HG03196 (cell line): Measurements from ENCODE around the gene HEXD.
"Not testable (repeated sequence)": the region's sequence is repeated elsewhere in the genome, so short reads cannot be mapped to it uniquely, and the experiment has no call there.

Source experiments
- ATAC-seq: cut with Tn5 transposase; IDR thresholded peaks from one replicate; pipeline ENCODE4 v1.9.1; 2021; ENCODE audit not compliant: unreplicated experiment

HEXD gene

DNA sequence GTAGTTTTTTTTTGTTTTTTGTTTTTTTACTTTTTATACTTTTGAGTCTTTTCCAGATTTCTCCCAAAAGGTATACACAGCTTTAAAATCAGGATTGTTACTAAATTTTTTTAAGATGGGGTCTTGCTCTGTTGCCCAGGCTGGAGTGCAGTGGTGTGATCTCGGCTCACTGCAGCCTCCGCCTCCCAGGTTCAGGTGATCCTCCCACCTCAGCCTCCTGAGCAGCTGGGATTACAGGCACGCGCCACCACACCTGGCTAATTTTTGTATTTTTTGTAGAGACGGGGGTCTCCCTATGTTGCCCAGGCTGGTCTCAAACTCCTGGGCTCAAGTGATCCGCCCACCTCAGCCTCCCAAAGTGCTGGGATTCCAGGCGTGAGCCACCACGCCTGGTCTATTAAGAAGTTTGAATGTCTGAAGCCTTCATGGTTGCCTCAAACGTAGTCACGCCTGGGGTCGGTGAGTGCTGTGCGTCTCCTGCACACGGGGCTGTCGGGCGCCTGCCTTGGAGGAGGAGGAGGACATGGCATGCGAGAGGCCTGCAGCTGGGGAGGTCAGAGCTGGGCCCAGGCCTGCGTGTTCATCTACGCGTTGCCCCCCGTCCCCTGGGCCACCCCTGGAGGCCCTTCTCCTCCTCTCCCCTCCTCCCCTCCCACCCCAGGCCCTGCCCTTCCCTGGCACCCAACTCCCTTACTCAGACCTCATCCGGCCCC lies 35.8 kb upstream of the HEXD start:
- not testable (repeated sequence) for ATAC-seq

DNA sequence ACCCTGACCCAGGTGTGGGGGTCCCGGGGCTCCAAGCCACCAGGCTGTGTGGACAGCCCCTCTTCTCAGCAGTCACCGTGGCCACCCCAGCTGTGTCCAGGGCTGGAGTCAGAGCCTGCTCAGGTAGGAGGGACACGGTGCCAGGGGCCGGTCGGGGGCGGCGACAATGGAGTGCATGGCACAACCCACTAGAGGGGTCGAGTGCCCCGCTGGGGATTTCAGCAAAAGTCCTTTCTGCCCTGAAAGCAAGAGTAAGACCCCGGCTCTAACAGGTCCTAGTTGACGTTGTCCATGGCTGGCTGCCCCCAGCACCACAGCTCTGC lies 35.3 kb upstream of the HEXD start:
- no peak for ATAC-seq

DNA sequence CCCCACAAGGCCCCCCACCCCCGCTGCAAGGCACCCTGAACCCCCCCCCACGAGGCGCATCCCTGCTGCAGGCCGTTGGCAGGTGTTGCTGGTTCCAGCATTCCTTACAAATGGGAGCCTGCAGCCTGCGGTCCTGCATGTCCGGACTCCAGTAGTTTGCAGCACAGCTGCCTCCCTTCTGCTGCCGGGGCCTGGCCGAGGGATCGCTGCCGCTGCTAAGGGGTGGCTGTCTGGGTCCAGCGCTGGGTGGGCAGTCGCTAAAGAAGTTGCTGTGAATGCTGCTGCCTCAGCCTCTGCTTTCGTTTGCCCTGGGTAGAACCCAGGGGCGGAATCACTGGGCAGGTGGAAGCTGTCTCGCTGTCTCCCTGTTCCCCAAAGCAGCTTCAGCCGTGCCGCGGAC lies 34.7 kb upstream of the HEXD start:
- ATAC-seq: no peak

DNA sequence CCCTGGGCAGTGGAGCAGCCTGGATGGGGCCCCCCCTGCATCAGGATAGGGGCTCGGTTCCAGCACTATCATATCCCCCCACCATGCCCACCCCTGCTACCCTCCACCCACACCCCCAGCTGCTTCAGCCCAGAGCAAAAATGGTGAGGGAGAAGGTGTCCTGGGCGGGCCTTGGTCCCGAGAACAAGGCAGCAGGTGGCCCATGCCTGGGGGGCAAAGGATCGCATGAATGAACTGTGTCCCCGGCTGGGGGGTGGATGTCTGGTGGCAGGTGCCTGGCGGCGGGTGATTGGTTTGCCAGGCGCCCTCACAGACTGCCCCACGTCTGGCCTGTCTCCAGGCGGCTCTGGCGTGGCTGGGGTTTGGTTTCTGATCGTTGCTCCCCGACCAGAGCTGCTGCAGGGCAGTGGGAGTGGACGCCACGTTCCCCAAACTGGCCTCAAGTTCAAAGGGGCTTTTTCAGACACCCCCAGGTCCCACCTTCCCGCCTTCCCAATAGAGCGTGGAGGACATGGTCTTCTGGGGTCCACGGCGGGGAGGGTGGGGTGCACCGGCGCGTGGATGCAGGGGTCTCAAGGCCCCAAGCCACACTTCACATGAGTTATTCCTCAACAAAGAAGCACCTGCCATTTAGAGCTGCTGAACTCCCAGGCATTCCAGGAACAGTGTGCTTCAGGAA lies 34.0 kb upstream of the HEXD start:
- no peak for ATAC-seq

DNA sequence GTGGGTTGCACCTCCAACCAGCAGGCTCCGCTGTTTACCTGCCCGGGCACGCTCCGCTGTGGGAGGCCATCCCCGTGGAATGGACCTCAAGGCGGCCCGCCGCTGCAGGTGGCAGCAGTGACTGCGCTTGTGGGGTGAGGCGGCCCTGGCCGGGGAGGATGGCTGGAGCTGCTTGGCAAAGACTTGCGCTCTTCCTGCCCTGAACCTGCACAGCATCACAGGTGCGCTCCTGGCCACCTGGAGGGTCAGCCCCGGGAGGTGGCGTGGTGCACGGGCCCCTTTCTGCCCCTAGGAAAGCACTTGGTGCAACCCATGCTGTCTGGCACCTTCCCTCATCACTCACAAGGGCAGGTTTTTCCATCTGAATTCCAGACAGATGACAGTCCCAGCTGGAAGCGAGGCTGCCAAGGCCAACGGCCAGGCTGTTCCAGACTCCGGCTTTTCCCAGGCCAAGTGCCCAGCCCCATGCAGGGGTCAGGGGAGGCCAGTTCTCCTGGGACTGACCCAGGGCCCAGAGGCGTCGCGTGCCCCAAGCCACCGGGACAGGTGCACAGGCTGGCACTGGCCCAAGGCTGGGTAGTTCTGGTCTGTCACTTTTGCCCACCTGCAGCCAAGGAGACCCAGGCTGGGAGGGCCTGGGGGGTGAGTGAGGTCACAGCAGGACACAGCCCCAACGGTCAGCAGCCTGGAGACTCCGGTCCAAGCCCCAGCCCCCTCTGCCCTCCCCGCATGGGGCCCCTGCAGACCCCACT lies 33.2 kb upstream of the HEXD start:
- no peak for ATAC-seq

DNA sequence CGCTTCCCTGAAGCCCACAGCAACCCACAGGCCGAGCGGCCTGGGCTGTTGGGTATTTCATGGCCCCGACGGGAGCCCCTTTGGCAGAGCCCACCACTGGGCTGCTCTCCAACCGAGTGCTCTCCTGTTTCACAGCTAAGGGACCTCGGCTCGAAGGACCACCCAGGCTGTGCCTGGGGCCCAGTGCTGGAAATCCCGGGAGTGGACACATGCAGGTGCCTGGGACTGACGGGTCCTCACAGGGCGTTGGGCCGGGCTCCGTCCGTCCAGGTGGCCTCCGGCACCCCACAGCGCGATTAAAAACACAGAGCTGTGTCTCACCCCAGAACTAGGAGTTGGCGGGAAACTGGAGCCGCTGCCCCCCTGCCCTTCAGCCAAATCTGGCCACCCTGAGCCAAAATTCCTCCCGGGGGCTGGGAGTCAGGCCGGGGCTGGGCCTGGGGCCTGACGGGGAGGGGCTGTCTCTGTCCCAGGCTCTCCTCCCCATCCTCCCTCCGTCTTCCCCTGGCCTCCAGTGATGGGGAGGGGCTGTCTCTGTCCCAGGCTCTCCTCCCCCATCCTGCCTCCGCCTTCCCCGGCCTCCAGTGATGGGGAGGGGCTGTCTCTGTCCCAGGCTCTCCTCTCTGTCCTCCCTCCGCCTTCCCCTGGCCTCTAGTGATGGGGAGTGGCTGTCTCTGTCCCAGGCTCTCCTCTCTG lies 32.4 kb upstream of the HEXD start:
- no peak for ATAC-seq

DNA sequence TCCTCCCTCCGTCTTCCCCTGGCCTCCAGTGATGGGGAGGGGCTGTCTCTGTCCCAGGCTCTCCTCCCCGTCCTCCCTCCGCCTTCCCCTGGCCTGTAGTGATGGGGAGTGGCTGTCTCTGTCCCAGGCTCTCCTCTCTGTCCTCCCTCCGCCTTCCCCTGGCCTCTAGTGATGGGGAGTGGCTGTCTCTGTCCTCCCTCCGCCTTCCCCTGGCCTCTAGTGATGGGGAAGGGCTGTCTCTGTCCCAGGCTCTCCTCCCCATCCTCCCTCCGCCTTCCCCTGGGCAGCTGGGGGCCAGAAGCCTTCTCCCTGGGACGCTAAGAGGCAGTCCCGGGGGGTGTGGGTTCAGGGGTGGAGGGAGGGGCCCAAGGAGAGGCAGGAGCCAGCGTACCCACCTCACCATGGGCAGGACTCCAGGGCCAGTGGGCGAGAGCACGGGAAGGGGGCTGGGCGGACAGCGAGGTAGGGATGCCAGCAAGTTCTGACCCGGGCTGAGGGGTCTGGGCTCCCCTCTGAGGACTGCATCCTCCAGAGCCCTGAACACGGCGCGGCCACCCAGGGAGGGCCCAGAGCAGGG lies 31.8 kb upstream of the HEXD start:
- ATAC-seq: no peak

DNA sequence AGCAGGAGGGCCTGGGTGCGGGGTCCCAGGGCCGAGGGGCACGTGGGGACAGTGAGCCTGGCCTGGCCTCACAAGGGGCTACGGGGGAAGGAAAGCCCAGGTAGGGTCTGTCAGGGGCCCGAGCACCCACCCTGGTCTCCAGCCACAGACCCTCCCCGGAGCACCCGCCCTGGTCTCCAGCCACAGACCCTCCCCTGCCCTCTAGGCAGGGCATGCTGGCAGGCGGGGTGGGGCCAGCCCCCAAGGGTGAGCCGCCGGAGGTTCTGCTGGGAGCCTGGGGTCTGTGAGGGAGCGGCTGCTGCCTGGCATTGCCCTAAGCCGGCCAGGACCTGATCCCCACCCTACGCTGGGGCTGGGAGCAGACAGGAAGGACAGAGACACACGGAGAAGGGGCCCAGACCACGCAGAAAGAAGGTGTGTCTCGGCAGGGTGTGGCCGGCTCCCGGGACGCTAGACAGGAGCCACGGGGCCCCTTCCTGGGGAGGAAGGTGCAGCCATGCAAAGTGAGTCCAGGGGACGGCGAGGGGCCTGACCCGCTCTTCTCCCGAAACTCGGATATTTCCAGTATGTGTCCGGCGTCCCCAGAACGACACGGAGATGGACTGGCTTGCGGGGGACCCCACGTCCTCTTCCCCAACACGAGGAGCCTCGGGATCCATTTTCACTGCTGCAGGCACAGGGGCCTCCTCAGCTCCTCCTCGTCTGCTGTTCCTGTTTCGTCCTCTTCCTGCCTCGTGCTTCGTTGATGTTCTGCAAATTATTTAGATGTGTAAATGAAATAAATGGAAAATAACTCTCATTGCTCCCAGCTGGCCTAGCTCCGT lies 31.1 kb upstream of the HEXD start:
- no peak for ATAC-seq

DNA sequence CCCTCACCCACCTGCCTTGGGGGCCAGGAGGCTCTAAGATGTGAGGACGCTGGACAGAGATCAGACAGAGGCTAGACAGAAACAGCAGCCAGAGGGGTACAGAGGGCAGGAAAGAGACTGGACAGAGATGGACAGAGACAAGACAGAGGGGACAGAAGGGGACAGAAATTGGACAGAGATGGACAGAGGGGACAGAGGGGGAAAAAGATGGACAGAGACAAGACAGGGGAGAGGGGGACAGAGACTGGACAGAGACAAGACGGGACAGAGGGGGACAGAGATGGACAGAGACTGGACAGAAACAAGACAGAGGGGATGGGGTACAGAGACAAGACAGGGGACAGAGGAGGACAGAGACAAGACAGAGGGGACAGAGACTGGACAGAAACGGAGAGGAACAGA lies 30.4 kb upstream of the HEXD start:
- ATAC-seq: no peak

DNA sequence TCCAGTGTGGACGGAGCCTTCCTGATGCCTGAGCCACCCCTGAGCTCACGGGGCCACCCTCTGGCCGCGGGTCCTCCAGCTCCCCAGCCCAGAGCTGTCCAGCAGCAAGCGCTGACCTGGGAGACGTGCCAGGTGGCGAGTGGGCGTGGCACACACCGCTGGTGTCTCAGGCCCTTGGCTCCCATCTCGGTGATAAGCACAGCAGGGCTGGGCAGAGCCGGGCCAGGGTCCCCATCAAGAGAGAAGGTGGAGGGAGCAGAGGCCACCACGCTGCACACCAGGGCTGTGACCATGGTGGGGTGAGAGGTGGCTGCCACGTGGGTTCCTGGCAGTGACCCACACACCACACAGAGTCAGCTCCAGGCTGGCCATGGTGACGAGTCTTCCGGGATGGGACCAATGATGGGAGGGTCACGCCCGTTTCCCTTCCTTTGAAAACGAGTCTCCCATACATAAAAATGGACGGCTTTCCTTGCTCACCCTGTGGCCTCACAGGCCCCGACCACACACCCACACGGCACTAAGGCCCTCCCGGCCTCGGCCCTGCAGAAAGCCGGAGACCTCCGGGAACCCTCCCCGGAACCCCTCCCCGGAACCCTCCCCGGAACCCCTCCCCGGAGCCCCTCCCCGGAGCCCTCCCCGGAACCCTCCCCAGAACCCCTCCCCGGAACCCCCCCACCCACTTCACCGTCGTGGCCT lies 29.8 kb upstream of the HEXD start:
- no peak for ATAC-seq

DNA sequence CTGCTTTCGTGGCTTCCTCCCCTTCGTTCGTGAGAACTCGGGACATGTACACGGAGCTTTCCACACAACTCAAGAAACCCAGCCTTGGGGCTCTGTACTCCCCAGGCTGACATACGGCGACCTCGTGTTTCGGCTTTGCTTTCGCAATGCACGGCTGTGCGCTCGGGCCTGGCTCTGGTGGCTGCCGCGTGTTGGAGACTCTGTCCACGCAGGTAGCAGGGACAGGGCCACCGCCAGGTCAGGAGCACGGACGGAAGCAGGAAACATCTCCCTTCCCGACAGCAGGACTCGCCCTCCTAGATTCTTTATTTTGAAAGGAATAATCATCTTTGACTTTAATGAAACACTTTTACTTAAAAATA lies 29.2 kb upstream of the HEXD start:
- no peak for ATAC-seq

DNA sequence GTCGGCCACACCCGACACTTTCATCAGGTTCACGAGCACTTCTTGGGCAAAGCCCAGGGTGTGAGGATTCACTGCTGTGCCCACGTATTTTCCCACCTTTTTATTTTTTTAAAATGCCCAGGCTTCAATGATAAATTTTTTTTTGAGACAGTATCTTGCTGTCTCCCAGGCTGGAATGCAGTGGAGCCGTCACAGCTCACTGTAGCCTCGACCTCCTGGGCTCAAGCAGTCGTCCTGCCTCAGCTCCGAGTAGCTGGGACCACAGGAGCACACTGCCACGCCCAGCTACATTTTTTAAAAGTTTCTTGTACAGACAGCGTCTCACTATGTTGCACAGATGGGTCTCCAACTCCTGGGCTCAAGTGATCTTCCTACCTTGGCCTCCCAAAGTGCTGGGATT lies 28.8 kb upstream of the HEXD start:
- ATAC-seq: no peak

DNA sequence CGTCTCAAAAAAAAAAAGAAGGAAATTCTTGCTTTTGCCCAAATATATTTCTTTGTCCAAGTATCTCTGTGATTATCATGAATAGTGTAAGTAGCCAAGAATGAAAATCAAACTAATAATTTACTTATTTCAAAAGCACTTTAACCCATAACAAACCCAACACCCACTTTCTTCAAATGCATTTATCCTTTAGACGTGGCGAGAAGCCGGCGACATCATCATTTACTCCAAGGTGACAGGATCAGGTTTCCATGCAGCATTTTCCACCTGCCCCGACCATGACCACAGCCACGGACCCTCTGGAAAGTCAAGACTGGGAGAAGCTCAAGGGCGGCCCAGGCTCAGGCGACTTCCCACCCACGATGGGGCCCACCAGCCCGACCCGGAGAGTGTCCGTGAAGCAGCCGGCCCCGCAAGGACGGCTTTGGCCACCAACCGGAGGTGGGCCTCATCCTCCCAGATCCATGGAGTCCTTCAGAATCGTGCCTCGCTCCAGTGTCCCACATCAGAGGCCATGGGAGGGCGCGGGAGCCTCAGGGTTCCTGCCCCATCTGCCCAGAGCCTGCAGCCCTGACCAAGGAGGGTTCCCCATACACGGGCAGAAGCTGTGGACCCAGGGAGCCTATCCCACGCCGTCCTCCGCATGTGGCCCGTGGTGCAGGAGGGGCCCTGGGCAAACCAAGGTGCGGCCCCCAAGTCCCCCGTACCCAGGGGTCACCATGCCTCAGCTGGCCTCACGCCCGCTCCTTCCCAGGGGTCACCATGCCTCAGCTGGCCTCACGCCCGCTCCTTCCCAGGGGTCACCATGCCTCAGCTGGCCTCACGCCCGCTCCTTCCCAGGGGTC lies 27.9 kb upstream of the HEXD start:
- ATAC-seq: no peak

DNA sequence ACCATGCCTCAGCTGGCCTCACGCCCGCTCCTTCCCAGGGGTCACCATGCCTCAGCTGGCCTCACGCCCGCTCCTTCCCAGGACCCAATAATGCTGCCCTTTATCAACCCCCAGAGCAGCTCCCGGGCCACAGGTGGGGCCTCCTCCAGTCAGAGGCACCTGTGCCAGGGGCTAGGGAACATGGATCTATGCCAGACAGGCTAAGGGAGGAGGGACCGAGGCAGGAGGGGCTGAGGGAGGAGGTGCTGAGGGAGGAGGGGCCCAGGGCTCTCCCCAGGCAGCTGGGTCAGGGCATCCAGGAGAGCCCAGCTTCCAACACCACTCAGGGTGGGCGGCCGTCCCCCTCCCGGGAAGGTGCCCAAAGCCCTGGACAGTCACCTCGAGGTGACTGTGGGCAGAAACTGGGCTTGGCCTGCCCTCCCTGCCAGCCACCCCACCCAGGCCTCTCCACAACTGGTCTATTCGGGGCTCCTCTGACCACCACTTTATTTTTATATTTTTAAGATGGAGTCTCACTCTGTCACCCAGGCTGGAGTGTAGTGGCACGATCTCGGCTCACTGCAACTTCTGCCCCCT lies 27.2 kb upstream of the HEXD start:
- no peak for ATAC-seq

DNA sequence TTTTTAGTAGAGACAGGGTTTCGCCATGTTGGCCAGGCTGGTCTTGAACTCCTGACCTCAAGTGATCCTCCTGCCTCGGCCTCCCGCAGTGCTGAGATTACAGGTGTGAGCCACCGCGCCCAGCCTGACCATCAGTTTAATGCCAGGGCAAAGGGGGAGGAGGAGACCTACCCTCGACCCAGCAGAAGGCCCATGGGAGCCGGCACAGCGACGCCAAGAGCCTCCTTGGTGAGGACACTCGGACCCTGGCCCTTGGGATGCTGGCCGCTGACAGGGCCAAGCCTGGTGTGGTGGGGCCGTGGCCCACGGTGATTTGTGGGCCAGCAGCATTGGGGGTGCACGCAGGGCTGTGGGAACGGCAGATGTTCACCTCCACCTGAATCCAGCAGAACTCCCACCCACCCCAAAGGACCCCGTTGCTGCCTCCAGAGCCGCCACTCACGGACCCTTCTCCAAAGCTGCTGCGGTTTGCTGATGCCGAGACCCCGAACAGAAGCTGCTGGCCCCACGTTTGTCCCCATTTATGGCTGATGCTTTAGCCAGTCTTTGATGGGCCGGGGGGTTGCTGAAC lies 26.6 kb upstream of the HEXD start:
- ATAC-seq: no peak

DNA sequence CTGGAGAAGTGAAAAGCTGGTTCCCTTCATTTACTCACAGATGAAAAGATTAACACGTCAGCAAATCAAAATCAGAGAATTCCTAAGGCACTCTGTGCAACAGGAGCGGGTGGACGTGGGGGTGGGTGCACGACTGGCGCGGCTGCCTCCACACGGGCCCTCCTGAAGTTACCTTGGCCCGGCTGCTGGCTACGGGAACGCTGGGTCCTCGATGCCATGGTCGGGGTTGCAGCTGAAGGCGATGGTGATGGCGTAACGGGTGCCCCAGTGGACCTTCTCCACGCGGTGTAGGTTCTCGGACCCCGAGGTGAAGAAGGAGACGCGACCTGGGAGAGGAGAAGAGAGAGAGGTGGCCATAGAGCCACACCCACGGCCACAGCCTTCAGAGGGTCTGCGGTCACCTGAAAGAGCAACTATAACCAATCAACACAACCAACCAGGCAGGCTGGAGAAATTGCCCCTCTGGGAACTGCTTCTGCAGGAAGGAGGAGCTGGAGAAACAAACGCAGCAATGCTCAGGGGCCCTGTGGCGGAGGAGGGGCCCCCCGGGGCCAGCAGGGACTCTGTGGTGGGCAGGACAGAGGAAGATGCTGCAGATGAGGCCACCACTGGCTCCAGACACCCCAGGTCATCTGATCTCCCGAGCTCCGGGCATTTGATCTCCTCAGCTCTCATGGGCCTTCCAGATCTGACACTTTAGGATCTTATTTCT lies 25.8 kb upstream of the HEXD start:
- no peak for ATAC-seq

DNA sequence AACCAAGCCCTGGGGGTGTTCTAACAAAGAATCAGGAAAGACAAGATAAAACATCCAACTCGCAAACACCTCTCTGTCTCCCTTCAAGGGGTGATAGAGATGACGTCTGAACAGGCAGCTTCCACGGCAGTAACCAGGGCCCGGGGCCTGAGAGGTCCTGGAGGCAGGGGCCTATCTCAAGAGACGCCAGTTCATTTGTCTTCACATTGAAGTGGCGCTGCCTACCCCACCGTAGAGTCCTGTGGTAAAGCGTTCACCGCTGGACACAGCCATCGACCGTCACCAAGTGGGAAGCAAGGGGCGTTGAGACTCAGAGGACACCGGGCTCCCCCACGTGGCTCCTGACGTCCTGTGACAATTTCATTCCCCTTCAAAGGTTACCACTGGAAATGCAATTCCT lies 25.2 kb upstream of the HEXD start:
- ATAC-seq: no peak

DNA sequence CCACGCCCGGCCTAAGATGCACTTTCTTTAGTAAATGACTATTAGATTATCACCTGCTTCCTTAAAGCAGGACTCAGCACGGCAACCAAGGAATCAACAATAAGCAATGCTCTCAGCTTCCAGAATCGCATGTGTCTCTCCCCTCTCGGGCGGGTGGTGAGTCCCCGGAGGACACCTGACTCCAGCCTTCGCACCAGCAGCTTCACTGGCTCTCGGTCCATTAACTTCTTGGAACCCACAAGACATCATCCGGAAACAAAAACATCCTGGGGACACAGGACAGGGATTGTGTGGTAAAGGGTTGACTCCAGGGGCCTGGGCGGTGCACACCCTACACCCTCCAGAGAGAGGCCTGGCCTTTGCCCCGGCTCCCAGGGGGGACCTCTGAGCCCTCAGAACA lies 23.9 kb upstream of the HEXD start:
- no peak for ATAC-seq
